Chondrocyte (in vitro differentiated cells): ENCODE measurements around the gene TRPV6. TPM values are rescaled to one million over a fixed set of nuclear protein-coding genes. Genes with fewer than 3 reads are reported as not detected.

Source experiments
- DNase-seq: peaks from one replicate; pipeline ENCODE4 v3.0.0; 2021; ENCODE audit warnings: mixed read lengths, low spot score
- H3K27ac Mint-ChIP-seq: one replicate; pipeline ENCODE4 v1.8.0; 2021; ENCODE audit warnings: mild to moderate bottlenecking, moderate library complexity, mixed read lengths; ENCODE audit not compliant: unreplicated experiment
- H3K27me3 Mint-ChIP-seq: 2 replicates; pipeline ENCODE4 v1.8.0; 2021; ENCODE audit warnings: low read depth, mixed read lengths
- H3K36me3 Mint-ChIP-seq: 2 replicates; pipeline ENCODE4 v1.8.0; 2021; ENCODE audit warnings: low read depth, mixed read lengths
- H3K4me1 Mint-ChIP-seq: 2 replicates; pipeline ENCODE4 v1.8.0; 2021; ENCODE audit warnings: low read depth, mild to moderate bottlenecking, mixed read lengths
- H3K4me3 Mint-ChIP-seq: one replicate; pipeline ENCODE4 v1.8.0; 2021; ENCODE audit warnings: mild to moderate bottlenecking, moderate library complexity, mixed read lengths; ENCODE audit not compliant: unreplicated experiment
- H3K9me3 Mint-ChIP-seq: 2 replicates; pipeline ENCODE4 v1.8.0; 2021; ENCODE audit warnings: low read depth, mixed read lengths
- total RNA-seq: library from RNA; stranded (reverse); gene quantifications from 3 replicates; pipeline ENCODE4 v1.2.1, GENCODE V29; 2021
- TF ChIP-seq, protein P1 (sequence below): fragments of 200-600 bp; sonication (generic); IDR thresholded peaks from 2 replicates; pipeline ENCODE4 v1.5.0; 2021; ENCODE audit warnings: antibody characterized with exemption, mild to moderate bottlenecking, moderate library complexity

The TRPV6 gene
- total RNA-seq, 1 donor from 2014 or later = not detected

DNA sequence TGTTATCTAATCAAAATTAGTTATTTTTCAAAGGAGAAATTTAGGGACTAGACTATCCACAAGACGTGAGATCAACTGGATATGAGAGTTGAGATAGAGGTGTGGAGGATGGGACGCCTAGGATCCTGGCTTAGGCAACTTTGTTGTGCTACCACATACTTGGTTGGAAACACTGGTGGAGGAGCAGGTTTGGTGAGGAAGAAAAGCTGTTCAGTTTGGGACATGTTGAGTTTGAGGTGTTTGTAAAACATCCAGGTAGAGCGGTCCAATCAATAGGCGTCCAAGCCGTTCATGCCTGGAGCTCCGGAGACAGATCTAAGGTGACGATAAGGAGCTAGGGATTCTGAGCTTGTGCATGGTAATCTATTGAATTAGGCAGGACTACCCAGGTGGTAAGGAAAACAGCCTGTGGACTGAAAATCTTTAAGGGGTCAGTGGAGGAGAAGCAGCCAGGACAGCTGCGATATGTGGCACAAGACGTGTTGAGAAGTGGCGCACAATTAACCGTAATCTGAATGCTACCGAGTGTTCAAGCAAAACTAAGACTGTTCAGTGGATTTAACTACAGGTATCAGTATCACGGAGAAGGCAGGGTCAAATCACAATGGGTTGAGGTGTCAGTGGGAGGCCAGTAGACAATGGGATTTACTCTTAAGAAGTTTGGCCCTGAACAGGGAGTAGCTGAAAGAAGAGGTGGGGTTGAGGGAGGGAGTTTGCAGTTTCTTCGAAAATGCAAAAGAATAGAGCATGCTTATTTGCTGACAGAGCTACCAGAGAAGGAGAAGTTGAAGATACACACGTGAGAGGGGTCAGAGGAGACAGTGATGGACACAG, 16.1 kb upstream of the TRPV6 start:
- Mint-ChIP-seq H3K4me3 (no peak overlapping the region), H3K9me3 (peaks cover 2% of the 10 kb centered on the region), H3K27me3 (peaks cover 19% of the 10 kb centered on the region), H3K4me1 (no peaks in the 10 kb centered on the region), H3K27ac (no peak overlapping the region), H3K36me3 (no peaks in the 10 kb centered on the region)
- TF ChIP-seq, protein P1, sequence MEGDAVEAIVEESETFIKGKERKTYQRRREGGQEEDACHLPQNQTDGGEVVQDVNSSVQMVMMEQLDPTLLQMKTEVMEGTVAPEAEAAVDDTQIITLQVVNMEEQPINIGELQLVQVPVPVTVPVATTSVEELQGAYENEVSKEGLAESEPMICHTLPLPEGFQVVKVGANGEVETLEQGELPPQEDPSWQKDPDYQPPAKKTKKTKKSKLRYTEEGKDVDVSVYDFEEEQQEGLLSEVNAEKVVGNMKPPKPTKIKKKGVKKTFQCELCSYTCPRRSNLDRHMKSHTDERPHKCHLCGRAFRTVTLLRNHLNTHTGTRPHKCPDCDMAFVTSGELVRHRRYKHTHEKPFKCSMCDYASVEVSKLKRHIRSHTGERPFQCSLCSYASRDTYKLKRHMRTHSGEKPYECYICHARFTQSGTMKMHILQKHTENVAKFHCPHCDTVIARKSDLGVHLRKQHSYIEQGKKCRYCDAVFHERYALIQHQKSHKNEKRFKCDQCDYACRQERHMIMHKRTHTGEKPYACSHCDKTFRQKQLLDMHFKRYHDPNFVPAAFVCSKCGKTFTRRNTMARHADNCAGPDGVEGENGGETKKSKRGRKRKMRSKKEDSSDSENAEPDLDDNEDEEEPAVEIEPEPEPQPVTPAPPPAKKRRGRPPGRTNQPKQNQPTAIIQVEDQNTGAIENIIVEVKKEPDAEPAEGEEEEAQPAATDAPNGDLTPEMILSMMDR = no peak
- DNase-seq = no peak

DNA sequence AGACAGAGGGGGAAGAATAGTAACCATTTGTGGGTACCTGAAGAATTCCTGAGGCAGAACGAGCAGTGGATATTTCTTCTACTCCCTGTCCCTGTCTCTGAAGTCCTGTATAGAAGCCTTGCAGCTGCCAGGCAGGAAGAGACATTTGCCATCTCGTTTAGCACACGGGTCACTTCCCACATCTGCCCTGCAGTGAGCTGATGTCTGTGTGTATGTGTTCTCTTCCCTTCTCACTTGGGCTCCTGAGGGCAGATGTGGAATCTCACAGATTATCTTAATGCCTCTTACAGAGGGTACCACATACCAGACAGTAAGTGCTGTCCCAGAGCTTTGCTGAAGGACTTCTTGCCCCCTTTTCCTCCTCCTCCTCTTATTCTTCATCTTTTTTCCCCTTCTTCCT, 14.1 kb upstream of the TRPV6 start:
- no peaks in the 10 kb centered on the region for H3K4me1 Mint-ChIP-seq
- peaks cover 30% of the 10 kb centered on the region for H3K27me3 Mint-ChIP-seq
- H3K4me3 Mint-ChIP-seq = no peak overlapping the region
- H3K27ac Mint-ChIP-seq = no peak overlapping the region
- DNase-seq = no peak
- no peaks in the 10 kb centered on the region for H3K36me3 Mint-ChIP-seq
- H3K9me3 Mint-ChIP-seq = no peaks in the 10 kb centered on the region
- TF ChIP-seq, protein P1 = no peak

DNA sequence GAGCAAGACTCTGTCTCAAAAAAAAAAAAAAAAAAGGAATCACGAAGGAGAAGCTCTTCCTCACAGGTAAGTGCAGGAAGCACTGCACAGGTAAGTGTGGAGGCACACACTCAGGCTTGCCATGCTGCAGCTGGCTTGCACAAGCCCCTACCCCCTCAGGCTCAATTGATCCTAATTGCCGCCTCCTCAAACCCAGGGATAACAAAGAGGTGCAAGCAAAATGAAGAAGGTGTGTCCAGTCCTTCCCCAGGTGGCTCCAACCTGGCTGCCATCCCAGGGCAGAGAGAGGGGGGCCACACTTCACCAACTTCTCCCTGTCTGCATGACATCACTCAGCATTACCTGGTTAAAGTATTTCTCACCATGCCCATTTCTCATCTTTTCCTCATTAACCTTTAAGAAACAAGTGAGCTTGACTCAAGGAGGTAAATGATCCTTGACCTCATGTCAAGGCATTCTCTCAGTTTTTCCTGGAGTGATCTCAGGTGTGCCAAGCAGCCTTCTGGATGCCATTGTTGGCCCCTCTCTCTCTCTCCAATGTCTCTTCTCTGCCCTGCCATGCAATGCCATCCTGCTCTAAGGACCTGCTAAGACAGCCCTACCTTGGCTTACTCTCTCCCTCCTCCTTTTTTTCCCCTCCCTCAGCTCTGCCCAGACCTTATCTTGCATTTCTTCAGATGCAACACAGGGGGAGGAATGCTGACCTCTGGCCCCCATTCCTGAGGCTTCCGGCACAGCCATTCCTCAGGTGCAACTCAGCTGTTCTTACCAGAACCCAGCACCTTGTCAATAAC, 13.0 kb upstream of the TRPV6 start:
- no peak overlapping the region for H3K27ac Mint-ChIP-seq
- no peaks in the 10 kb centered on the region for H3K4me1 Mint-ChIP-seq
- H3K36me3 Mint-ChIP-seq = no peaks in the 10 kb centered on the region
- TF ChIP-seq, protein P1 = no peak
- no peak for DNase-seq
- no peaks in the 10 kb centered on the region for H3K9me3 Mint-ChIP-seq
- H3K27me3 Mint-ChIP-seq = peaks cover 32% of the 10 kb centered on the region
- H3K4me3 Mint-ChIP-seq = no peak overlapping the region

DNA sequence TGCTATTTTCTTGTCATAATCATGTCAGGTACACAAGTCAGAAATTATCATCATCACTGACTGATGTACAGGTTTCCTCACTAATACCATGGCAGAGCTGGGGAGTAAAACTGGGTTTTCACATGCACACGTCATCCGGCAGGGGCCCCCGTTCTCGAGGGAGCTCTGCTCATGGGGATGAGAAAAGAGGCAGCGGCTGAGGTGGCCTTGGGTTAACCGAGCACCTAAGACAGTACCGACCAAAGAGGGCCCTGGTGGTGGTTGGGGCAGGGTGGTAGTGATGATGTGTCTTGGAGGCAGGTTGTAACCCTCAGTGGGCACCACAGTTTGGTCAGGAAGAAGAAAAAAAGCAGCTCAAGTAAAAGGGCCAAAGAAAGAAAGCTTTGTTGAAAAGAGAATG, 12.1 kb upstream of the TRPV6 start:
- no peaks in the 10 kb centered on the region for H3K9me3 Mint-ChIP-seq
- no peaks in the 10 kb centered on the region for H3K4me1 Mint-ChIP-seq
- TF ChIP-seq, protein P1 = no peak
- DNase-seq = no peak
- H3K27ac Mint-ChIP-seq = no peak overlapping the region
- H3K4me3 Mint-ChIP-seq = no peak overlapping the region
- H3K36me3 Mint-ChIP-seq = no peaks in the 10 kb centered on the region
- H3K27me3 Mint-ChIP-seq = peaks cover 33% of the 10 kb centered on the region

DNA sequence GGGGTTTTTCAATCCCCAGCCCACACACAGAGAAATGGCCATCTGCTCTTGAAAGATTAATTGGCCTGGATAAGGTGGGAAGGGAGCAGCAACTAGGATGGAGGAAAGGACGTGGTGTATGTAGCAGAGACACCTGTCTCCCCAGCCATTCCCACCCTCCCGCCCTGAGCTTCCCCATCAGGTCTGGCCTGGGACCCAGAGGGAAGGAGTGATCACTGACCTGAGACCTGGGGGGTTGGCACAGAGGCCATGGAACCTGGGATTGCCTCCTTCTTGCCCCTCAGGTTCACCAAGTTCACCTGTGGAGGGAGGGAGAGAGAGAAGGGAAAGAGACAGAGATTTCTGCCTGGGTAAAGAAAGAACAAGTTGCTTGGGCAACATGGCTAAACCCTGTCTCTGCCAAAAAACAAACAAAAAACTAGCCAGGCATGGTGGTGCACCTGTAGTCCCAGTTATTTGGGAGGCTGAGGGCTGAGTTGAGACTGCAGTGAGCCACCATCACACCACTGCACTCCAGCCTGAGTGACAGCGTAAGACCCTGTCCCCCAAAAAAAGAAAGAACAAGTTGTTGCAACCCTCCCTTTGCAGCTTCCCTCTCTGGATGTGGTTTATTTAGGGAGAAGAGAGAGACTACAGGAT, 11.3 kb upstream of the TRPV6 start:
- H3K9me3 Mint-ChIP-seq = no peaks in the 10 kb centered on the region
- H3K36me3 Mint-ChIP-seq = no peaks in the 10 kb centered on the region
- H3K4me1 Mint-ChIP-seq = no peaks in the 10 kb centered on the region
- TF ChIP-seq, protein P1 = no peak
- H3K4me3 Mint-ChIP-seq = no peak overlapping the region
- peaks cover 32% of the 10 kb centered on the region for H3K27me3 Mint-ChIP-seq
- H3K27ac Mint-ChIP-seq = no peak overlapping the region
- DNase-seq = no peak
